ENCODE data around the gene PRR36. TPM values are rescaled to one million over a fixed set of nuclear protein-coding genes. Genes with fewer than 3 reads are reported as not detected.

Gene PRR36
- total RNA-seq, 2 donors from 2014 or later, result 2.2 to 4.2 TPM

- Histone ChIP-seq H3K27me3 (replicated peaks; ENCODE audit: insufficient read depth) (no peaks in the 10 kb centered on the region), H3K4me3 (peak overlapping the region; percentile 5 to 20), H3K36me3 (peaks cover 3 to 9% of the 10 kb centered on the region in 2 donors), H3K27ac (peak overlapping the region; percentile 9 to 22), H3K9me3 (no peaks in the 10 kb centered on the region), H3K4me1 (replicated peaks) (peaks cover 4% of the 10 kb centered on the region)
- 2% methylated on average over 56 of the region's 71 CpGs for WGBS
- intact Hi-C loops (cut with DNase I), result no loop called here
- no peak for DNase-seq (ENCODE audit: low spot score)
- no peak for TF ChIP-seq POLR2A (IDR thresholded peaks at IDR 0.05)
- peak in 3 of 4 experiments; percentile 13 to 71 (median 47) for TF ChIP-seq CTCF (IDR thresholded peaks at IDR 0.05)
These were observed 43.3 kb upstream of the PRR36 start for GRCh38 chr19:7917267-7918061.

- peaks cover 4% of the 10 kb centered on the region for H3K4me1 ChIP-seq (replicated peaks)
- 6% methylated on average over 12 of the region's 12 CpGs for WGBS
- intact Hi-C loops (cut with DNase I), result no loop called here
- H3K4me3 ChIP-seq, result peak overlapping the region; percentile 17 to 26
- no peaks in the 10 kb centered on the region for H3K27me3 ChIP-seq (replicated peaks; ENCODE audit: insufficient read depth)
- peaks cover 0 to 9% of the 10 kb centered on the region in 2 donors for H3K36me3 ChIP-seq
- no peaks in the 10 kb centered on the region for H3K9me3 ChIP-seq
- H3K27ac ChIP-seq, result peak overlapping the region; percentile 9 to 22
- no peak for TF ChIP-seq POLR2A (IDR thresholded peaks at IDR 0.05)
- no peak for TF ChIP-seq CTCF (IDR thresholded peaks at IDR 0.05)
- TF ChIP-seq POLR2AphosphoS5 (IDR thresholded peaks at IDR 0.05), result no peak
- no peak for DNase-seq (ENCODE audit: low spot score)
These were observed 42.7 kb upstream of the PRR36 start for GRCh38 chr19:7916955-7917266.

GRCh38 chr19:7916103-7916954 is 42.1 kb upstream of the PRR36 start:
- Histone ChIP-seq H3K27ac (peak overlapping the region in 1 of 2 donors; percentile 22), H3K9me3 (no peaks in the 10 kb centered on the region), H3K4me3 (peak overlapping the region; percentile 17 to 26), H3K27me3 (replicated peaks; ENCODE audit: insufficient read depth) (no peaks in the 10 kb centered on the region), H3K36me3 (peaks cover 0 to 15% of the 10 kb centered on the region in 2 donors), H3K4me1 (replicated peaks) (no peaks in the 10 kb centered on the region)
- no peak for DNase-seq (ENCODE audit: low spot score)
- intact Hi-C loops (cut with DNase I), result no loop called here
- TF ChIP-seq POLR2A (IDR thresholded peaks at IDR 0.05) (no peak), CTCF (IDR thresholded peaks at IDR 0.05) (no peak), POLR2AphosphoS5 (IDR thresholded peaks at IDR 0.05) (no peak)
- 1% methylated on average over 99 of the region's 104 CpGs for WGBS

- WGBS, result 44% methylated on average over 24 of the region's 24 CpGs
- Histone ChIP-seq H3K4me3 (peak overlapping the region; percentile 17 to 26), H3K27ac (no peak overlapping the region), H3K27me3 (replicated peaks; ENCODE audit: insufficient read depth) (no peaks in the 10 kb centered on the region), H3K9me3 (no peaks in the 10 kb centered on the region), H3K36me3 (peaks cover 6 to 24% of the 10 kb centered on the region in 2 donors), H3K4me1 (replicated peaks) (no peaks in the 10 kb centered on the region)
- intact Hi-C loops (cut with DNase I), result no loop called here
- TF ChIP-seq POLR2A (IDR thresholded peaks at IDR 0.05), result no peak
- TF ChIP-seq POLR2AphosphoS5 (IDR thresholded peaks at IDR 0.05), result no peak
- TF ChIP-seq CTCF (IDR thresholded peaks at IDR 0.05), result no peak
- DNase-seq (ENCODE audit: low spot score), result no peak
These were observed 41.3 kb upstream of the PRR36 start for GRCh38 chr19:7915250-7916102.

Measured in prostate gland (tissue), 2 donors.